ENCODE data around the gene EIPR1. TPM values are rescaled to one million over a fixed set of nuclear protein-coding genes. Genes with fewer than 3 reads are reported as not detected.

The EIPR1 gene
- total RNA-seq, 4 donors from 2014 or later: 24.9 to 46.2 (median 36.3) TPM

GRCh38 chr2:3321825-3322224 is 55.8 kb downstream of the EIPR1 start:
- Histone ChIP-seq H3K4me3 (no peak overlapping the region), H3K4me1 (no peaks in the 10 kb centered on the region), H3K36me3 (peaks cover 0 to 36% (median 0%) of the 10 kb centered on the region in 3 donors), H3K27me3 (no peaks in the 10 kb centered on the region), H3K9me3 (no peaks in the 10 kb centered on the region), H3K27ac (no peak overlapping the region)
- DNase-seq (ENCODE audit: low spot score in 2 of 2): no peak
- 94 to 96% methylated on average over 16 to 17 of the region's 17 CpGs for WGBS, 2 donors
- no peak for TF ChIP-seq EP300 (IDR thresholded peaks at IDR 0.05)
- TF ChIP-seq CTCF (IDR thresholded peaks at IDR 0.05): no peak
- no peak for TF ChIP-seq POLR2A (IDR thresholded peaks at IDR 0.05)

- no peaks in the 10 kb centered on the region for H3K27me3 ChIP-seq
- no peak overlapping the region for H3K4me3 ChIP-seq
- no peak for TF ChIP-seq POLR2A (IDR thresholded peaks at IDR 0.05)
- no peak for TF ChIP-seq EP300 (IDR thresholded peaks at IDR 0.05)
- no peak for TF ChIP-seq CTCF (IDR thresholded peaks at IDR 0.05)
- no peaks in the 10 kb centered on the region for H3K9me3 ChIP-seq
- 72 to 76% methylated on average over 16 of the region's 16 CpGs for WGBS, 2 donors
- DNase-seq (ENCODE audit: low spot score in 2 of 2): no peak
- H3K4me1 ChIP-seq: no peaks in the 10 kb centered on the region
- no peak overlapping the region for H3K27ac ChIP-seq
- H3K36me3 ChIP-seq: peaks cover 0 to 33% (median 0%) of the 10 kb centered on the region in 3 donors
These were observed 56.6 kb downstream of the EIPR1 start for GRCh38 chr2:3320910-3321605.

- H3K4me1 ChIP-seq: no peaks in the 10 kb centered on the region
- TF ChIP-seq POLR2A (IDR thresholded peaks at IDR 0.05) (no peak), EP300 (IDR thresholded peaks at IDR 0.05) (no peak), CTCF (IDR thresholded peaks at IDR 0.05) (no peak)
These were observed 57.7 kb downstream of the EIPR1 start for GRCh38 chr2:3319745-3320566.

GRCh38 chr2:3319134-3319533 is 58.5 kb downstream of the EIPR1 start:
- Histone ChIP-seq H3K4me1 (peaks cover 0 to 7% (median 0%) of the 10 kb centered on the region in 4 donors), H3K4me3 (no peak overlapping the region), H3K9me3 (no peaks in the 10 kb centered on the region), H3K27me3 (no peaks in the 10 kb centered on the region), H3K27ac (no peak overlapping the region), H3K36me3 (peaks cover 0 to 23% (median 0%) of the 10 kb centered on the region in 3 donors)
- DNase-seq (ENCODE audit: low spot score in 2 of 2): no peak
- TF ChIP-seq EP300 (IDR thresholded peaks at IDR 0.05) (no peak), CTCF (IDR thresholded peaks at IDR 0.05) (no peak), POLR2A (IDR thresholded peaks at IDR 0.05) (no peak)
- WGBS, 2 donors: 96 to 97% methylated on average over 12 to 13 of the region's 13 CpGs

More at GRCh38 chr2:3319745-3320566, 57.7 kb downstream of the EIPR1 start:
- H3K9me3 ChIP-seq: no peaks in the 10 kb centered on the region
- no peaks in the 10 kb centered on the region for H3K27me3 ChIP-seq
- DNase-seq (ENCODE audit: low spot score in 2 of 2): no peak
- peaks cover 0 to 30% (median 0%) of the 10 kb centered on the region in 3 donors for H3K36me3 ChIP-seq
- WGBS, 2 donors: 94 to 96% methylated on average over 10 to 15 of the region's 26 CpGs
- no peak overlapping the region for H3K27ac ChIP-seq
- H3K4me3 ChIP-seq: no peak overlapping the region
